ENCODE measurements around the gene STAM.

Gene STAM

DNA sequence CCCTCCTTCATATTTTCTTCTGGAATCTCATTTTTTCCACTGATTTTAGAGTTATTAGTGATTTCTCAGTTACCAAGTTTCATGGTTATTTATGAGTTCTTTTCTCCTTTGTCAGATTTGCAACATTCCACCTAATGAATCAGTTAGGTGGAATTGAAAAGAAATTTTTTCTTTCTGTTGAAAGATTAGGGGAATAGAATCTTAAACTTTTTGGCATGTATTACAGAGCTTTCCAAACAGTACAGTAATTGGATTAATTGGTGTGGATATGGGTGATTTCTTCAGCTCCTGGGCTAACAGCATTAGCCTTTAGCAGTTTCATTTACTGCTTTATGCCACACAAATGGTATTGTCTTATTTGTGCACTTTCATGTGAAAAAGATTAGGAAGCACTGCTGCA, 17.0 kb downstream of the STAM start:
- Histone ChIP-seq H3K9me3 (ENCODE audit: insufficient read depth, low read depth, low read length) (no peaks in the 10 kb centered on the region), H3K4me1 (ENCODE audit: insufficient read depth, low read length, poor library complexity, severe bottlenecking) (peaks cover 48% of the 10 kb centered on the region), H3K4me2 (ENCODE audit: low read depth, low read length, poor library complexity, severe bottlenecking) (peak overlapping the region; percentile 64), H3K9ac (ENCODE audit: low read depth, low read length, poor library complexity, severe bottlenecking) (peak overlapping the region; percentile 66), H3K79me2 (ENCODE audit: insufficient read depth, low read length) (peaks cover 89% of the 10 kb centered on the region), H3K4me3 (ENCODE audit: low read length, poor library complexity, severe bottlenecking) (peak overlapping the region; percentile 55), H3K36me3 (ENCODE audit: insufficient read depth, low read length) (peaks cover 29% of the 10 kb centered on the region), H2AFZ (ENCODE audit: low read length) (no peak overlapping the region), H4K20me1 (ENCODE audit: insufficient read depth, low read length, poor library complexity, severe bottlenecking) (no peaks in the 10 kb centered on the region), H3K9me2 (replicated peaks; ENCODE audit: low read depth, low read length) (no peaks in the 10 kb centered on the region), H3K27me3 (ENCODE audit: insufficient read depth, low read length, poor library complexity, severe bottlenecking) (no peaks in the 10 kb centered on the region), H3F3A (ENCODE audit: low read depth) (peaks cover 18% of the 10 kb centered on the region; the same call in 1 of the 2 replicates)
- no peak for TF ChIP-seq EZH2phosphoT487 (IDR thresholded peaks at IDR 0.05; ENCODE audit: borderline replicate concordance)
- TF ChIP-seq, protein P1, sequence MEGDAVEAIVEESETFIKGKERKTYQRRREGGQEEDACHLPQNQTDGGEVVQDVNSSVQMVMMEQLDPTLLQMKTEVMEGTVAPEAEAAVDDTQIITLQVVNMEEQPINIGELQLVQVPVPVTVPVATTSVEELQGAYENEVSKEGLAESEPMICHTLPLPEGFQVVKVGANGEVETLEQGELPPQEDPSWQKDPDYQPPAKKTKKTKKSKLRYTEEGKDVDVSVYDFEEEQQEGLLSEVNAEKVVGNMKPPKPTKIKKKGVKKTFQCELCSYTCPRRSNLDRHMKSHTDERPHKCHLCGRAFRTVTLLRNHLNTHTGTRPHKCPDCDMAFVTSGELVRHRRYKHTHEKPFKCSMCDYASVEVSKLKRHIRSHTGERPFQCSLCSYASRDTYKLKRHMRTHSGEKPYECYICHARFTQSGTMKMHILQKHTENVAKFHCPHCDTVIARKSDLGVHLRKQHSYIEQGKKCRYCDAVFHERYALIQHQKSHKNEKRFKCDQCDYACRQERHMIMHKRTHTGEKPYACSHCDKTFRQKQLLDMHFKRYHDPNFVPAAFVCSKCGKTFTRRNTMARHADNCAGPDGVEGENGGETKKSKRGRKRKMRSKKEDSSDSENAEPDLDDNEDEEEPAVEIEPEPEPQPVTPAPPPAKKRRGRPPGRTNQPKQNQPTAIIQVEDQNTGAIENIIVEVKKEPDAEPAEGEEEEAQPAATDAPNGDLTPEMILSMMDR (conservative IDR thresholded peaks at IDR 0.05; ENCODE audit: low read length) = no peak

DNA sequence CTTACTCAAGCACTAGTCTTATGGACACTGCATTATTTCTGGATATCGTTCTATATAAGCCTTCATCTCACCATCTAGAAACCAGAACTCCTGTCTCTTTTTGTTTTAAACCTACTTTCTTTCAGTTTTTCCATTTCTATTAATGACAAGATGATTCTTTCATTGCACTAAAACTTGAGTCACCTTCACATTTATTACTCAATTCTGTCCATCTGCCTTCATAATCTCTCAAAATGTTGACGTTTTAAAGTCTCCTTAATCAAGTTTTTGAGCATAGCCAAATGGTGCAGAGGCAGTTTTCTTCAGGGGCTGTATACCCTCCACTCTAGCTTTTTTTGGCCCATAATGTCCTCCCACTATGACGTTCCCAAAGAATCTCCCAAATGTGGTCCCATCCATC, 17.6 kb downstream of the STAM start:
- H3F3A ChIP-seq (ENCODE audit: low read depth) = peaks cover 18% of the 10 kb centered on the region; the same call in 1 of the 2 replicates
- peak overlapping the region; percentile 66 for H3K9ac ChIP-seq (ENCODE audit: low read depth, low read length, poor library complexity, severe bottlenecking)
- no peaks in the 10 kb centered on the region for H3K27me3 ChIP-seq (ENCODE audit: insufficient read depth, low read length, poor library complexity, severe bottlenecking)
- H3K4me2 ChIP-seq (ENCODE audit: low read depth, low read length, poor library complexity, severe bottlenecking) = peak overlapping the region; percentile 64
- H3K9me3 ChIP-seq (ENCODE audit: insufficient read depth, low read depth, low read length) = no peaks in the 10 kb centered on the region
- H3K4me1 ChIP-seq (ENCODE audit: insufficient read depth, low read length, poor library complexity, severe bottlenecking) = peaks cover 45% of the 10 kb centered on the region
- peak overlapping the region; percentile 55 for H3K4me3 ChIP-seq (ENCODE audit: low read length, poor library complexity, severe bottlenecking)
- no peaks in the 10 kb centered on the region for H3K9me2 ChIP-seq (replicated peaks; ENCODE audit: low read depth, low read length)
- no peak overlapping the region for H2AFZ ChIP-seq (ENCODE audit: low read length)
- peaks cover 88% of the 10 kb centered on the region for H3K79me2 ChIP-seq (ENCODE audit: insufficient read depth, low read length)
- TF ChIP-seq EZH2phosphoT487 (IDR thresholded peaks at IDR 0.05; ENCODE audit: borderline replicate concordance) = no peak
- TF ChIP-seq, protein P1 (conservative IDR thresholded peaks at IDR 0.05; ENCODE audit: low read length) = no peak
- H4K20me1 ChIP-seq (ENCODE audit: insufficient read depth, low read length, poor library complexity, severe bottlenecking) = no peaks in the 10 kb centered on the region
- H3K36me3 ChIP-seq (ENCODE audit: insufficient read depth, low read length) = peaks cover 26% of the 10 kb centered on the region

DNA sequence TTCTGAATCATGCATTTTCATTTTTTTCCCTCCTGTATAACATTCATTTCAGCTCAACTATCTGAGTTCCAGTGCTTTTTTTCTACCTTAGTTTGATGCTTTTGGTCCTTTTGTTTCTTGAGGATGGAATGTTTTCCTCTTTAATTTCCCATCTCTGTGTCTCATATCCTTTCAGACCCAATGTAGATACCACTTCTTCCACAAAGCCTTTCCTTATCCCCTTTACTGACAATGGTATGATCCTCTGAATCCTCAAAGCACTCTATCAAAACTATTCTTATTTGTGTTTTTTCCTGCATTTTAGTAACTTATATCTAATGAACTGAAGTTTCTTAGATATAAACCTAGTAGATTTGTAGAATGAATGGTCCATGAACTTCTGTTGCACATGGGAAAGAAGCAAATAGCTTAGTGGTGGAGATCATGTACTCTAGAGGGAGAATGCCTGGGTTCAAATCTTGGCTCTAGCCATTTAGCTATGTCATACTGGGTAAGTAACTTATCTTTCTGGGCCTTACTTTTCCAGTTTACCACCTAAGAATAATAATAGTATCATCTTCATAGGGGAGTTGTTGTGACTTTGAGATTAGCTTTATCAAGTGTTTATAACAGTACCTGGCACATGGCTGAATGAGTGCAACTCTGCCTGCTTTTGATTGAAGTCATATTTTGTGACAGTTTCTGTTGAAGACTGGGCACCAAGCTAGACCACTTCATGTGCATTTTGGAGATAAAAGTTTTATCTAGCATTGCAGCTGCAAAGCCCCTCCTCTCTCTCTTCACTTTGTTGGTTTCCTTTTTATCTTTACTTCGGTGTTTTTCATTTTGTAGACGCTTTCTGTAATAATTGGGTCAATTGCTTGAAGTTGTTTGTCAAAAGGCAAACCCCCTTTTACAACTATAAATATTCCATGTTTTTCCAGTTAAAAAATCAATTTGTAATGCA, 18.5 kb downstream of the STAM start:
- TF ChIP-seq, protein P1 (conservative IDR thresholded peaks at IDR 0.05; ENCODE audit: low read length) = no peak
- no peak for TF ChIP-seq EZH2phosphoT487 (IDR thresholded peaks at IDR 0.05; ENCODE audit: borderline replicate concordance)
- Histone ChIP-seq H3K4me1 (ENCODE audit: insufficient read depth, low read length, poor library complexity, severe bottlenecking) (peaks cover 39% of the 10 kb centered on the region), H3K27me3 (ENCODE audit: insufficient read depth, low read length, poor library complexity, severe bottlenecking) (no peaks in the 10 kb centered on the region), H3K36me3 (ENCODE audit: insufficient read depth, low read length) (peaks cover 19% of the 10 kb centered on the region; the same call in 1 of the 2 replicates), H3K9me3 (ENCODE audit: insufficient read depth, low read depth, low read length) (no peaks in the 10 kb centered on the region), H3K9ac (ENCODE audit: low read depth, low read length, poor library complexity, severe bottlenecking) (peak overlapping the region; percentile 66), H3K4me3 (ENCODE audit: low read length, poor library complexity, severe bottlenecking) (peak overlapping the region; percentile 55), H3K9me2 (replicated peaks; ENCODE audit: low read depth, low read length) (no peaks in the 10 kb centered on the region), H3K79me2 (ENCODE audit: insufficient read depth, low read length) (peaks cover 88% of the 10 kb centered on the region), H2AFZ (ENCODE audit: low read length) (no peak overlapping the region), H4K20me1 (ENCODE audit: insufficient read depth, low read length, poor library complexity, severe bottlenecking) (no peaks in the 10 kb centered on the region), H3F3A (ENCODE audit: low read depth) (peaks cover 18% of the 10 kb centered on the region; the same call in 1 of the 2 replicates), H3K4me2 (ENCODE audit: low read depth, low read length, poor library complexity, severe bottlenecking) (peak overlapping the region; percentile 64)

Measured in Loucy (cell line).